C4-2B (cell line): ENCODE data around the gene SLIT3.

Experiments used
- CTCF ChIP-seq: fragments of 450-650 bp; conservative IDR thresholded peaks from 2 replicates; pipeline ENCODE4 v1.5.1; 2017; ENCODE audit warnings: mild to moderate bottlenecking
- ZFX ChIP-seq: fragments of 450-650 bp; IDR thresholded peaks from 2 replicates; pipeline ENCODE4 v1.6.1; 2017

GRCh38 chr5:168737066-168737465 lies 563.9 kb downstream of the SLIT3 start:
- TF ChIP-seq CTCF = no peak
- TF ChIP-seq ZFX = no peak
